ENCODE results near the gene CYB5D1.

CYB5D1 gene

GRCh38 chr17:7833795-7834541 is 23.8 kb upstream of the CYB5D1 start, which contains the start of gene KDM6B:
Gene KDM6B, plus strand, starts transcription at chr17:7834217. Its CDS starts 11,338 bp downstream, at chr17:7845555.
- DNase-seq (ENCODE audit: low read depth, low spot score) = peak; percentile 96

- DNase-seq (ENCODE audit: low read depth, low spot score) = no peak
Observed at GRCh38 chr17:7834542-7834956, 23.3 kb upstream of the CYB5D1 start.

- DNase-seq (ENCODE audit: low read depth, low spot score) = peak; percentile 100
Observed at GRCh38 chr17:7834957-7835813, 22.6 kb upstream of the CYB5D1 start.

- peak; percentile 70 for DNase-seq (ENCODE audit: low read depth, low spot score)
Observed at GRCh38 chr17:7835814-7836595, 21.8 kb upstream of the CYB5D1 start.

- DNase-seq (ENCODE audit: low read depth, low spot score) = peak; percentile 92
Observed at GRCh38 chr17:7836596-7837407, 21.0 kb upstream of the CYB5D1 start.

GRCh38 chr17:7837408-7838088 is 20.3 kb upstream of the CYB5D1 start:
- no peak for DNase-seq (ENCODE audit: low read depth, low spot score)

GRCh38 chr17:7838090-7839075 is 19.4 kb upstream of the CYB5D1 start:
- DNase-seq (ENCODE audit: low read depth, low spot score) = peak; percentile 71

GRCh38 chr17:7839190-7839875 is 18.5 kb upstream of the CYB5D1 start:
- DNase-seq (ENCODE audit: low read depth, low spot score) = no peak

GRCh38 chr17:7839876-7840261 is 17.9 kb upstream of the CYB5D1 start:
- no peak for DNase-seq (ENCODE audit: low read depth, low spot score)

- no peak for DNase-seq (ENCODE audit: low read depth, low spot score)
Observed at GRCh38 chr17:7840441-7840840, 17.4 kb upstream of the CYB5D1 start.

GRCh38 chr17:7840875-7841274 is 16.9 kb upstream of the CYB5D1 start:
- no peak for DNase-seq (ENCODE audit: low read depth, low spot score)

GRCh38 chr17:7841396-7841914 is 16.3 kb upstream of the CYB5D1 start:
- DNase-seq (ENCODE audit: low read depth, low spot score) = peak; percentile 97

GRCh38 chr17:7841915-7842379 is 15.9 kb upstream of the CYB5D1 start:
- DNase-seq (ENCODE audit: low read depth, low spot score) = peak; percentile 95

- DNase-seq (ENCODE audit: low read depth, low spot score) = peak; percentile 95
Observed at GRCh38 chr17:7842380-7843256, 15.2 kb upstream of the CYB5D1 start.

- DNase-seq (ENCODE audit: low read depth, low spot score) = no peak
Observed at GRCh38 chr17:7843257-7843535, 14.6 kb upstream of the CYB5D1 start.

GRCh38 chr17:7843536-7844291 is 14.1 kb upstream of the CYB5D1 start:
- peak; percentile 92 for DNase-seq (ENCODE audit: low read depth, low spot score)

All from astrocyte of the hippocampus (primary cell).